Fibroblast of pulmonary artery (primary cell): ENCODE measurements around the gene RRP36.

Experiments used
- DNase-seq: peaks from one replicate; pipeline ENCODE4 v3.0.0-alpha.2; 2010; ENCODE audit warnings: low read depth
- H3K4me3 ChIP-seq: replicated peaks from 2 replicates; pipeline ENCODE4 v1.5.1; 2011; ENCODE audit warnings: low read depth, mild to moderate bottlenecking, control low read depth, low read length, moderate library complexity
- CTCF ChIP-seq: IDR thresholded peaks from 2 replicates; pipeline ENCODE4 v1.5.1; 2011; ENCODE audit warnings: mild to moderate bottlenecking, control low read depth, low read length, inconsistent platforms; ENCODE audit errors: missing control alignments

The RRP36 gene

GRCh38 chr6:43055966-43056365 is 34.5 kb downstream of the RRP36 start:
- DNase-seq, result no peak
- no peak overlapping the region for H3K4me3 ChIP-seq
- TF ChIP-seq CTCF, result no peak

GRCh38 chr6:43058531-43058930 is 37.1 kb downstream of the RRP36 start:
- DNase-seq, result no peak
- no peak for TF ChIP-seq CTCF
- H3K4me3 ChIP-seq, result peak overlapping the region; percentile 99

- DNase-seq, result peak; percentile 99
- H3K4me3 ChIP-seq, result peak within 1 kb of the TSS; percentile 99
- TF ChIP-seq CTCF, result no peak
These were observed 38.0 kb downstream of the RRP36 start, which contains the start of the genes KLC4 and MRPL2 for GRCh38 chr6:43059168-43060033. Gene KLC4, plus strand, starts transcription at chr6:43059631. Its CDS starts 1,705 bp downstream, at chr6:43061336. Gene MRPL2, minus strand, starts transcription at chr6:43059434. Its CDS starts 53 bp downstream, at chr6:43059381.

GRCh38 chr6:43060034-43060754 is 38.8 kb downstream of the RRP36 start:
- H3K4me3 ChIP-seq, result peak overlapping the region; percentile 99
- no peak for DNase-seq
- TF ChIP-seq CTCF, result no peak

- DNase-seq, result no peak
- TF ChIP-seq CTCF, result no peak
- H3K4me3 ChIP-seq, result peak overlapping the region; percentile 99
These were observed 39.6 kb downstream of the RRP36 start for GRCh38 chr6:43060755-43061633.

GRCh38 chr6:43061861-43062260 is 40.4 kb downstream of the RRP36 start:
- DNase-seq, result no peak
- H3K4me3 ChIP-seq, result no peak overlapping the region
- TF ChIP-seq CTCF, result no peak
